Calu3 (cell line): Measurements from ENCODE around the gene ITIH4. TPM values are rescaled to one million over a fixed set of nuclear protein-coding genes. Genes with fewer than 3 reads are reported as not detected.

Source experiments
- BruUV-seq: library from RNA; stranded (reverse); fragments of 400-500 nt; replicated peaks from 2 replicates; lab custom pipeline; 2021; lab: Mats Ljungman, UMichigan
- CTCF ChIA-PET: fragments of 300-600 bp; sonication (Branson Sonifier 250); formaldehyde crosslinking; loops from one replicate; lab custom pipeline; 2022; ENCODE audit warnings: antibody characterized with exemption; lab: Charles Lee
- DNase-seq: peaks from one replicate; pipeline ENCODE4 v3.0.0; 2022
- H3K27ac Mint-ChIP-seq: one replicate; pipeline ENCODE4 v1.8.0; 2022; ENCODE audit warnings: mixed read lengths; ENCODE audit not compliant: unreplicated experiment
- H3K27me3 Mint-ChIP-seq: one replicate; pipeline ENCODE4 v1.8.0; 2022; ENCODE audit warnings: mixed read lengths; ENCODE audit not compliant: unreplicated experiment
- H3K36me3 Mint-ChIP-seq: one replicate; pipeline ENCODE4 v1.8.0; 2022; ENCODE audit warnings: mild to moderate bottlenecking, moderate library complexity, mixed read lengths; ENCODE audit not compliant: insufficient read depth, unreplicated experiment
- H3K4me1 Mint-ChIP-seq: one replicate; pipeline ENCODE4 v1.8.0; 2022; ENCODE audit warnings: mild to moderate bottlenecking, low read depth, mixed read lengths; ENCODE audit not compliant: unreplicated experiment
- H3K4me3 Mint-ChIP-seq: one replicate; pipeline ENCODE4 v1.8.0; 2022; ENCODE audit warnings: mild to moderate bottlenecking, low read depth, moderate library complexity, mixed read lengths; ENCODE audit not compliant: unreplicated experiment
- H3K9me3 Mint-ChIP-seq: one replicate; pipeline ENCODE4 v1.8.0; 2022; ENCODE audit warnings: low read depth, mixed read lengths; ENCODE audit not compliant: unreplicated experiment
- CTCF ChIP-seq: fragments of 200-600 bp; IDR thresholded peaks from one replicate; pipeline ENCODE4 v1.8.0; 2022; ENCODE audit warnings: antibody characterized with exemption; ENCODE audit not compliant: unreplicated experiment
- intact Hi-C: fragments of 100-400 bp; cut with micrococcal nuclease; formaldehyde crosslinking; loops from one replicate; pipeline ENCODE4 v1.10.0; 2022; ENCODE audit not compliant: unreplicated experiment
- total RNA-seq: library from RNA; stranded (reverse); gene quantifications from 2 replicates; pipeline ENCODE4 v1.2.3, GENCODE V29; 2022

Gene ITIH4
- total RNA-seq, 1 experiment from 2014 or later: 3.0 TPM

- no peak overlapping the region for H3K4me3 Mint-ChIP-seq
- DNase-seq: no peak
- H3K9me3 Mint-ChIP-seq: no peaks in the 10 kb centered on the region
- BruUV-seq: no TSS peak
- no peaks in the 10 kb centered on the region for H3K36me3 Mint-ChIP-seq
- no peak overlapping the region for H3K27ac Mint-ChIP-seq
- peaks cover 15% of the 10 kb centered on the region for H3K4me1 Mint-ChIP-seq
- H3K27me3 Mint-ChIP-seq: no peaks in the 10 kb centered on the region
- no peak for TF ChIP-seq CTCF
- CTCF ChIA-PET: no interaction called here
- intact Hi-C loops: no loop called here
These were observed 2.7 kb upstream of the ITIH4 start for GRCh38 chr3:52833202-52833601.

GRCh38 chr3:52831500-52832301 lies 1.2 kb upstream of the ITIH4 start:
- H3K9me3 Mint-ChIP-seq: no peaks in the 10 kb centered on the region
- peak; percentile 70 for DNase-seq
- no peak overlapping the region for H3K4me3 Mint-ChIP-seq
- TF ChIP-seq CTCF: no peak
- H3K27me3 Mint-ChIP-seq: no peaks in the 10 kb centered on the region
- H3K4me1 Mint-ChIP-seq: peaks cover 27% of the 10 kb centered on the region
- H3K27ac Mint-ChIP-seq: no peak overlapping the region
- H3K36me3 Mint-ChIP-seq: no peaks in the 10 kb centered on the region
- CTCF ChIA-PET: interaction anchor here (0.9 kb wide), 1 partner anchor 11 kb away, joined by 3 read pairs; no protein-coding TSS in a partner anchor
- BruUV-seq: no TSS peak
- intact Hi-C loops: no loop called here

GRCh38 chr3:52829906-52830463 lies 487 bp downstream of the ITIH4 start:
- no peak overlapping the region for H3K27ac Mint-ChIP-seq
- no peak for TF ChIP-seq CTCF
- H3K4me3 Mint-ChIP-seq: no peak overlapping the region
- peaks cover 27% of the 10 kb centered on the region for H3K4me1 Mint-ChIP-seq
- no TSS peak for BruUV-seq
- no peaks in the 10 kb centered on the region for H3K9me3 Mint-ChIP-seq
- H3K36me3 Mint-ChIP-seq: no peaks in the 10 kb centered on the region
- CTCF ChIA-PET: no interaction called here
- DNase-seq: no peak
- H3K27me3 Mint-ChIP-seq: no peaks in the 10 kb centered on the region
- intact Hi-C loops: no loop called here

- BruUV-seq: no TSS peak
- intact Hi-C loops: no loop called here
- no peak overlapping the region for H3K27ac Mint-ChIP-seq
These were observed 990 bp downstream of the ITIH4 start for GRCh38 chr3:52829482-52829881.

More at GRCh38 chr3:52829482-52829881, 990 bp downstream of the ITIH4 start:
- H3K9me3 Mint-ChIP-seq: no peaks in the 10 kb centered on the region
- TF ChIP-seq CTCF: no peak
- peaks cover 27% of the 10 kb centered on the region for H3K4me1 Mint-ChIP-seq
- no peaks in the 10 kb centered on the region for H3K27me3 Mint-ChIP-seq
- no peaks in the 10 kb centered on the region for H3K36me3 Mint-ChIP-seq
- no peak for DNase-seq
- CTCF ChIA-PET: no interaction called here
- H3K4me3 Mint-ChIP-seq: no peak overlapping the region
